ENCODE data around the gene TADA2A.
"Not testable (repeated sequence)": the region's sequence is repeated elsewhere in the genome, so short reads cannot be mapped to it uniquely, and the experiment has no call there.

The TADA2A gene

DNA sequence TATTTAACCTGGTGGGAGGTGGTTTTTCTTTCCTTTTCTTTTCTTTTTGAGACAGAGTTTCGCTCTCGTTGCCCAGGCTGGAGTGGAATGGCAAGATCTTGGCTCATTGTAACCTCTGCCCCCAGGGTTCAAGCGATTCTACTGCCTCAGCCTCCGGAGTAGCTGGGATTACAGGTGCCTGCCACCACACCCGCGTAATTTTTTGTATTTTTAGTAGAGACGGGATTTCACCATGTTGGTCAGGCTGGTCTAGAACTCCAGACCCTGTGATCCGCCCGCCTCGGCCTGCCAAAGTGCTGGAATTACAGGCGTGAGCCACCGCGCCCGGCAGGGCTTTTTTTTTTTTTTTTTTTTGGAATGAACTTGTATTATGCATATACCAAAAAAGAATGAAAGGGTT, 1.2 kb upstream of the TADA2A start:
- DNase-seq = not testable (repeated sequence)

DNA sequence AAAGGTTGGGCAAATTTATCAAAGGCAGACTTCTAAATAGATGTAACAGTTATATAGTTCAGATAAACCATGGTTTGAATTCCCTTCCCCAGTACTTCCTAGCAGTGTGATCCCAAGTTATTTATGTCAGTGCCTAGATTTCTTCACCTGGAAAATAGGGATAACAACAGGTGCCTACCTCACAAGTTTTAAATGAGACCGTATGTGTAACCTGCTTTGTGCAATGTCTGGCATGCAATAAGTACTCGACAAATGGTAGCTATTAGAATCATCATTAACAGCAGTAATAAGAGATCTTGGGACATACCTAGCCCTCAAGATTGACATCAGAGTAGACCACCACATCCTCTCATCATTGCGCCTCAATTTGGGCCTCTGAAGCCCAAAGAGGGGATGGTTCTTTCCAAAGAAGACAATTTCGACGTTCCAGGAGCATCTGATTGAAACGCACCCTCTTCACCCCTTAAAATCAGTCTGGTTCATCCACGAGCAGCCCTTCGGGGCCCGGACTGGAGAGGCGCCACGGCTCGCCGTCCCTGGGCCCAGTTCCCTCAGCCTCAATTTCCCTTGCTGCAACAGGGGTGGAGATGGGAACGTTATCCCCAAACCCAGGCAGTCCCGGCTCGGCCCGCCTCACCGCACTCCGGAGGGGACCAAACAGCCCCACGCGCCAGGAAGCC, 591 bp upstream of the TADA2A start:
- no peak for DNase-seq

DNA sequence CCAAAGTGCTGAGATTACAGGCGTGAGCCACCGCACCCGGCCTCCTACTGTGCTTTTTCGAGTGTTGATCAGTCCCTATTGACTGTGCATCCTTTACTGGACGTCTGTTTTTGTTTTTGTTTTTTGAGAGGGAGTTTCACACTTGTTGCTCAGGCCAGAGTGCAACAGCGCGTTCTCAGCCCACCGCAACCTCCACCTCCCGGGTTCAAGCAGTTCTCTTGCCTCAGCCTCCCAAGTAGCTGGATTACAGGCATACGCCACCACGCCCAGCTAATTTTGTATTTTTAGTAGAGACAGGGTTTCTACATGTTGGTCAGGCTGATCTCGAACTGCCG, 1.4 kb downstream of the TADA2A start:
- not testable (repeated sequence) for DNase-seq

DNA sequence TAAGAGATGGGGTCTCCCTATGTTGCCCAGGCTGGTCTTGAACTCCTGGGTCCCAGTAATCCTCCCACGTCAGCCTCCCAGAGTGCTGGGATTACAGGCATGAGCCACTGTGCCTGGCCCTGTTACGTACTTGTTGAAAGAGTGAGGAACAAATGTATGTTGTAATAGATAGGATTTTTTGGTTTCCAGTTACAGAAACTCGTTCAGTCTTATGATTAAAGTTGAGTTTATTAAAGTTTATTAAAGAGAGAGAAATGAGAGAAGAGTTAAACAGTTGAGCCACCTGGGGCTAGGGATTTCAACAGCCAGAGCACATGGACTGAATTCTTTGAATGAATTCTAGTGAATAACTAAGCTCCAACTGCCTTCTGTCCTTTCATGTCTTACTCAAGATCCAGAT, 3.7 kb downstream of the TADA2A start:
- no peak for DNase-seq

DNA sequence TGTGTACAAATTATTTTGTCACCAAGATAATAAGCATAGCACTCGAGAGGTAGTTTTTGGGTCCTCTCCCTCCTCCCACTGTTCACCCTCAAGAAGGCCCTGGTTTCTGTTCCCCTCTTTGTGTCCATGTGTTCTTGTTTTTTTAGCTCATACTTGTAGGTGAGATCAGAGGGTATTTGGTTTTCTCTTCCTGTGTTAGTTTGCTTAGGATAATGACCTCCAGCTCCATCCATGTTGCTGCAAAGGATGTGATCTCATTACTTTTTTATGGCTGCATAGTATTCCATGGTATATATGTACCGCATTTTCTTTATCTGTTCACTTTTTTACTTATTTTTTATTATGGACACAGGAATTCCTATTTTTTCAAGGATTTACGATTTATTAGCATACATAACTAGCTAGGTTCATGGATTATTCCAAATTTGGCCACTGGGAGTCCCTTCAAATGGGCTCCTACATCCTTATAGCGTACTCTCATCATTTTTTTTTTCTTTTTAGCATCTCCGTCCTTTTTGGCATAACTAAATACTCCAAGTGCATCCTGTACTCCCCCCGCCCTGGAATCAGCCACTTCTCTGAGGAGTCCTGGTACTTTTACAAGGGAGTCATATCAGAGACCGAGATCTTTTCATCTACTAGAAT, 7.3 kb downstream of the TADA2A start:
- no peak for DNase-seq

DNA sequence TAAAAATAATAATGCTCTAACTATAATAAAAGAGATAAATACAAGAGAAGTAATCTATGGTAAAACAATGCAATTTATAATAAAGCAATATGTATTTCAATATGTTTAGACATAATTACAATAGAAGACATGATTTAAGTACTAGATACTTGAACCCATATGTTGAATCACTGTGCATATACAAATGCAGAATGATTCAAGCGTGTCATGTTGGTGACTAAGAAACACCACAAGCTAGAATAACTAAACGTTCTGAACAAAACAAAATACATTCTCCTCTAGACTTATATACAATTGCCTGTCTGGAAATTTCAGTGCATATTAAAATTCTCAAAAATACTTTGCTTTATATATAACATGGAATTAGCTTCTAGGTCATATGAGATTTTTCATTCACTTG, 11.2 kb downstream of the TADA2A start:
- DNase-seq = no peak

DNA sequence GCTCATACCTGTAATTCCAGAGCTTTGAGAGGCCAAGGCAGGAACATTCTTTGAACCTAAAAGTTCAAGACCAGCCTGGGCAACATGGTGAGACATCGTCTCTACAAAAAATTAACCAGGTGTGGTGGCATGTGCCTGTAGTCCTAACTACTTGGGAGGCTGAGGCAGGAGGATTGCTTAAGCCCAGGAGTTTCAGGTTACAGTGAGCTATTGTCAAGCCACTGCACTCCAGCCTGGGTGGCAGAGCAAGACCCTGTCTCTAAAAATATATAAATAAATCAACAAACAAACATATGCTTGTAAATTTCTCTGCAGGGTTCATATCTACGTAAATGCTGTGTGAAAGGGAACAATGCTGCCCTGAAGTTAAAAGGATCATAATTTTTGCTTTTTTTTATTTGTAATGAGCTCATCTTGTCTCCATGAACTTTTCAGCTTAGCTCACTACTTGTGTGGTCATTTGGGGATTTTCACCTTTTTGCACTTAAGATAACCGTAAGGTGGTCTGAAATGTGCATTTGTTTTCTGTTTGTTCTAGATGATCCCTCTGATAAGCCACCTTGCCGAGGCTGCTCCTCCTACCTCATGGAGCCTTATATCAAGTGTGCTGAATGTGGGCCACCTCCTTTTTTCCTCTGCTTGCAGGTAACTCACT, 16.4 kb downstream of the TADA2A start:
- DNase-seq = no peak

DNA sequence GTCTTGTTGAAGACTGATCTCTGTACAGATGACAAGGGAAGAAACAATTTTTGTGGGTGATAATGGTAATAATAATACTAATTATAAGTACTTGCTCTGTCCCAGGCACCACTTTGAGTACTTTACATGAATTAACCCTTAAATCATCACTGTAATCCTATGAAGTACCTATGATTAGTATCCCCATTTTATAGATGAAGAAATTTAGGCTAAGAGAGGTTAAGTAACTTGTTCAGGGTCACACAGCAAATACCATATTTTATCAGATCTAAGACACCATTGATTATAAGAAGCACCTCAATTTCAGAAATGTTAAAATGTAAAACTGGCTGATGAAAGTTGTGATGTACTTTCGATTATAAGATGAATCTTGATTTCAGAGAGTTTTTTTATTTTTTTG, 18.6 kb downstream of the TADA2A start:
- DNase-seq = no peak

DNA sequence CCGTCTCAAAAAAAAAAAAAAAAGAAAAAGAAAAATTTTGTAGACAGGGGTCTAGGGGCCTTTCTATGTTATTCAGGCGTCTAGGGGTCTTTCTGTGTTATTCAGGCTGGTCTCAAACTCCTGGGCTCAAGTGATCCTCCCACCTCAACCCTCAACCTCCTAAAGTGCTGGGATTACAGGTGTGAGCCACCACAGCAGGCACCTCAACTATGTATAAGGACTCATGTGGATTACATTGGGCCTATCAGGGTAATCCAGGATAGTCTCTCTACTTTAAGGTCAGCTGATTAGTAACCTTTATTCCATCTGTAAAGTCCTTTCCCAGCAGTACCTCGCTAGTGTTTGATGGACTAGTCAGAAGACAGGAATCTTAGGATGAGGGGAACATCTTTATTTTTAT, 22.4 kb downstream of the TADA2A start:
- DNase-seq = no peak

DNA sequence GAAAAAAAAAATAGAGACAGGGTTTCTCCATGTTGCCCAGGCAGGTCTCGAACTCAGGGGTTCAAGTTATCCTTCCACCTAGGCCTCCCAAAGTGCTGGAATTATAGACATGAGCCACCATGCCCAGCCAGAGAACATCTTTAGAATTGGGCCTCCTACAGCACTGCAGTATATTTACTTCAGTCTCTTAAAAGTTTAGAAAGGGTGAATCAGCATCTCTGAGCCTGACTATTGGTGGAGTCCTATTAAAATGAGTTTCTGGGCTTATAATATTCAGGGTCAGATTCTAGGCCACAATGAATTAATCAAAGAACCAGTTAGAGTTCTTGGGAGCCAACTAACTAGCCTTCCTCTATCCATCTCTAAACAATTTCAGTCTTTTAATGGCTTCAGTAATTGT, 22.8 kb downstream of the TADA2A start:
- no peak for DNase-seq

DNA sequence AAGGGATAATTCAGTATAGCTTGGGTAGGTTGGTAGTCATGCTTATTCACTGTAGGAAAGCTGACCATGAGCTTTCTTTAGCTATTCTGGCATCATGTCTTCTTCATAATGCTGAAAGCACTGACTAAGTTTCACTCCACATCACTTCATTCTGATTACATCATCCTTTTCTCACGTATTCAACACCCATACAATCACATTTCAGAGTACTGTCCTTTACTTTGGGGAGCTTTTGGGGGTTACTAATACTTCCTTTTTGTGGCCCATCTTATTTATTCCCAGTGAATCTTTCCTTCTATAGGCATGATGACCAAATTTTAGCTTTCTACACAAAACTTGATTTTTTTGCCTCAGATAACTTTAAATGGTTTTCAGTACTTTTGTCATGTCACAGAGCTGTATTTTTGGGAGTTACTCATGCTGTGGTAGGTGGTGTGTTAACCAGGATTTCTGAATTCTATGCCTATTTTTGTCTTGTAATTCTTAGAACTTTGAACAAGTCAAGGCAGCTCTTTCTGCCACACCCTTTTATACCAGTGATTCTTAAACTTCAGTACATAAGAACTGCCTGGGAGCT, 23.5 kb downstream of the TADA2A start:
- DNase-seq = no peak

DNA sequence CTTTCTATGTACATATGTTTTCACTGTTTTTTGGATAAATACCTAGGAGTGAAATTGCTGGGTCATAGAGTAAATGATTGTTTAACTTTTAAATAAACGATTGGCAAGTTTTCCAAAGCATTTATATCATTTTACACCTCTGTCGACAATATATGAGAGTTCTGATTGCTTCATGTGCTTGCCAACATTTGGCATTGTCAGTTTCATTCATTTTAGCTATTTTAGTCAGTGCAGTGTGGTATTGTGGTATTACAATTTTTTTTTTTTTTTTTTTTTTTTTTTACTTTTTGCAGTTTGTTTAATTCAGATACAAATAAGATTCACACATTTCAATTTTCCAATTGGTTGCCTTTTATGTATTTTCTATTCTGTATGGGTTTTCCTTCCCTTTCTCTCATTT, 26.0 kb downstream of the TADA2A start:
- no peak for DNase-seq

DNA sequence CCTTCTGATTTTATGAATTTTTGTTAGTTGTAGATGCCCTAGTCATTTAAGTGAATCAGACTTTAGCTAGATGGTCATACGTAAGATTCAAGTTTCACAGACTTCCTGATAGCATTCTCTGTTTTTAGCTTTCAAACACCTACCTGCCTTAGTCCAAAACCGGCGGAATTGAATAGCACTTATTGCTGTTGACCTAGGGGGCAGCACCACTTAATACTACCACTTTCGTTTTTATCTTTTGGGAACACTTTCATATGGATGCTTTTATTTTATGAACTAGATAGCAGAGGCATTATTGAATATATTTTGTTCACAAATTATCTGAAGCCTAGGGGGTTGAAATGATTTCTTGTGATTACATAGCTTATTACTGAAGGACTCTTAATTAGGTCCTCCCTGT, 31.5 kb downstream of the TADA2A start:
- no peak for DNase-seq

DNA sequence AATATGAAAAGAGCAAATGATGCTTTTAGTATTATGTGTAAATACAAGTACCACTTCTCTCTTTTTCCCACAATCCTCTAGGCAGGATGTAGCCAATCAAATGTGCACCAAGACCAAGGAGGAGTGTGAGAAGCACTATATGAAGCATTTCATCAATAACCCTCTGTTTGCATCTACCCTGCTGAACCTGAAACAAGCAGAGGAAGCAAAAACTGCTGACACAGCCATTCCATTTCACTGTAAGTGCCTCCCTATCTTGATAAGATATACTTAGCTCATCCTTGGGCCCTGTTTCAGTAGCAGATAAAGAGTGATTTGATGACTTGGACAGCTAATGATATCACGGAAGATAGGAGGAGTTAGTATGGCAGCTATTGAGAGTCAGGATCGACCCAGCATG, 33.7 kb downstream of the TADA2A start:
- no peak for DNase-seq

DNA sequence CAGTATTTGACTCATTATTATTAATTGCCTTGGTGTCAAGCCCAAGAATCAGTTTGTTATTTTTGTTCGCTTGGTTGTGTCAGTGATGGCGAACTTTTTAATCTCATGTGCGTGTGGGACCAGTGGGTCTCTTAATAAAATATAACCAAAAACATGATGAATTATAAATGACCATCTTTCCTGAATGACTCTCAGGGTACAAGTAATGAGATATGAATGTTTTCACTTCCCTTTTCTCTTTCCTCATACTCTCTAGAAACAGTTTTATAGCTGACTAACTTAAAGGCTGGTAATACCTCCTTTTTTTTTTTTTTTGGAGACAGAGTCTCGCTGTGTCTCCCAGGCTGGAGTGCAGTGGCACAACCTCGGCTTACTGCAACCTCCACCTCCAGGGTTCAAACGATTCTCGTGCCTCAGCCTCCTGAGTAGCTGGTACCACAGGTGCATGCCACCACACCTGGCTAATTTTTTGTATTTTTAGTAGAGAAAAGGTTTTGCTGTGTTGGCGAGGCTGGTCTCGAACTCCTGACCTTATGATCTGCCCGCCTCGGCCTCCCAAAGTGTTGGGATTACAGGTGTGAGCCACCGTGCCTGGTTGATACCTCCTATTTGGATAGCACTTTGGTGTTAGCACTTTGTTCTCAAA, 34.8 kb downstream of the TADA2A start:
- not testable (repeated sequence) for DNase-seq

DNA sequence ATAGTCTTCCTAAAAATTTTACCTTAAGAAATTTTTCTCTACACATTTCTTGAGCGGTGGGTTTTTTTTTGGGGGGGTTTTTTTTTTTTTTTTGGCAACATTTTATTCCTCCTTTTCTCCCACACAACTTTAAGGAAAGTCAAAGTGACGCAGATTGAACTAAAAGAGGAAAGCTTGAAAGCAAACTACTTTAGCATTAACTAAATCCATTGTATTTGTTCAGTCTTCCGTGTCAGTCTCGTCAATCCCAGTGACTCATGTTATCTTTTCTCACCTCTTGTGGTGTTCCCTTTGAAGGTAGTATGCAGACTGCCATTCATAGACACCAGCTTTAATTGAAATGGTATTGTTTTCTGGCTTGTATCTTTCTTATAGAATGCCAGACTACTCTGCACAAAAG, 39.3 kb downstream of the TADA2A start:
- no peak for DNase-seq

DNA sequence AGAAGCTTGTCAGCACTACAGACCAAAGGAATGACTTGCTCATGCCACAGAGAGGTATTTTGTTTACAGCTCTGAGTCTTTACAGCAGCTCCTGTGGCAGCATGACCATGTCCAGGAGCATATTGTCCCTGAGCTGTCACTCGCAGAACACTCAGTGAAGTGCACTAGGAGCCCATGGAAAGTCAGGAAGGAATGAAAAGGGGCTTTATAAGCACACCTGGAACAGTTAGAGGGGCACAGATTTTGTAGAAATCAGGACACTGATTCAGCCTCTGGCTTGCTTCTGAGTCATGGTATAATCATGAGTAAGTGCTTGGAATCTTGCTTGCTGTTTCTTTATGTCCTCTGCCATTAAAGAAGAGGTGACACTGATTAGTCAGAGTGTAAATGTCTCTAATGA, 41.0 kb downstream of the TADA2A start:
- DNase-seq = no peak

DNA sequence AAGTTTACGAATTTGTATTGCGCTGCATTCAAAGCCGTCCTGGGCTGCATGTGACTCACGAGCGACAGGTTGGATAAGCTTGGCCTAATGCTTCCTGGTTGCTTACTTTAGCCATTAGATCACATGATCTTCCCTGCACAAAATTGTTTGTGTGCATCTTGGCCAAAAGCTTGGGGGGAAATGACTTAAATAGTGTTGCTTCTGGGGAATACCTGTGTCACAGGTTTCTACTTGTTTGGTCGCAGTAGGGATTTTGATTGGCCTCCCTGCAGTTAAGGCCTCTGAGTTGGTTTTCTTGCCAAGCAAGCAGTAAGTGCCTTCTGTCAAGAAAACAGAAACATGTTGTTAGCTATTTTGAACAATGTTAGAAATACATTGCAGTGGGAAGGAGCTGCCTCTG, 43.4 kb downstream of the TADA2A start:
- no peak for DNase-seq

DNA sequence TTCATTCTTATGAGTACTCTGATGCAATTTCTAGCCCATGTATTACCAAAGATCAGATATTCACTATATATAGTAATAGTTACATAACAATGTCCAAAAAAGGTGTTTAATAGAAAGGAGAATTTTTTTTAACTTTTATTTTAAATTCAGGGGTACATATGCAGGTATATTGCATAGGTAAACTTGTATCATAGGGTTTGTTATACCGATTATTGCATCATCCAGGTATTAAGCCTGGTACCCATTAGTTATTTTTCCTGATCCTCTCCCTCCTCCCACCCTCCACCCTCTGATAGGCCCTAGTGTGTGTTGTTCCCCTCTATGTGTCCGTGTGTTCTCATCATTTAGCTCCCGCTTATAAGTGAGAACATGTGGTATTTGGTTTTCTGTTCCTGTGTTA, 51.1 kb downstream of the TADA2A start:
- not testable (repeated sequence) for DNase-seq

DNA sequence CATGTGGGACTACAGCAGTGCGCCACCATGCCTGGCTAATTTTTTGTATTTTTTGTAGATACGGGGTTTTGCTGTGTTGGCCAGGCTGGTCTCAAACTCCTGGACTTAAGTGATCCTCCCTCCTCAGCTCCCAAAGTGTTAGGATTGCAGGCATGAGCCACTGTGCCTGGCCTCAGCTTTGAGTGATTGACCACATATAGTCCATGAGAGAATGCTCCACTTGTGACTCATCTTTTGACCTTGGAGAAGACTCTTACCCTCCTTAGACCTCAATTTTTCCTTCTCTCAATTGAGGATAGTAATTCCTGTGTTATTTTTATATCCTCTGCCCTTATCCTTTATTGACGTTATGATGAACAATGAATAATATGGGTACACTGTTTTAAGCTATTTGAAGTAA, 52.1 kb downstream of the TADA2A start:
- DNase-seq = no peak

DNA sequence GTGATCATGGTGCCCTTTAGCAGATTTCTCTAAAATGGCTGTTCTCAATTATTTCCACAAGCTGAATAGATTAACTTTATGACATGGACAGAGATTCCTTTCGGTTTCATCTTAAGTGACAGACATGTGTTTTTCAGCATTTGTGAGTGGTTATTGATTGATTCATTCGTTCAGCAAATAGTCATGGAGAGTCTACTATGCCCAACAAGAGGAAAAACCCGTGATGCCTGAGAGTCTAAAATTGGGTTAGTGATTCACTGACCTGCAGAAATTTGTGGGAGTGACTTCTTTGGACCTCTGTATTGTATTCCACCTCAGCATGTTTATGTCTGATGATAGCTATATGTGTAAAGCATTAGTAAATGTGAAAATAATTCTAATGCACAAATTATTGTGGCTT, 55.0 kb downstream of the TADA2A start:
- DNase-seq = no peak

DNA sequence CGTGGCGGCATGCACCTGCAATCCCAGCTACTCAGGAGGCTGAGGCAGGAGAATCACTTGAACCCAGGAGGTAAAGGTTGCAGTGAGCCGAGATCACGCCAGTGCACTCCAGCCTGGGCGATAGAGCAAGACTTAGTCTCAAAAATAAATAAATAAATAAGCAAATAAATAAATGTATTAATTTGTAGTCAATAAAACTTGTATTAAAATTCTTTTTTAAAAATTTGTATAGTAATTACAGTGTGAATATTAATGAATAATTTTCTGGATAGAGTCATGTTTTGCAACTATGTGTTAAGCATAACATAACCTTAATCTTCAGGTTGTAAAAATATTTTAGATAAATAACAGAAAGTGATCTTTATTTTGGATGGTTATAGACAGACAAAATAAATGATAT, 55.8 kb downstream of the TADA2A start:
- no peak for DNase-seq

DNA sequence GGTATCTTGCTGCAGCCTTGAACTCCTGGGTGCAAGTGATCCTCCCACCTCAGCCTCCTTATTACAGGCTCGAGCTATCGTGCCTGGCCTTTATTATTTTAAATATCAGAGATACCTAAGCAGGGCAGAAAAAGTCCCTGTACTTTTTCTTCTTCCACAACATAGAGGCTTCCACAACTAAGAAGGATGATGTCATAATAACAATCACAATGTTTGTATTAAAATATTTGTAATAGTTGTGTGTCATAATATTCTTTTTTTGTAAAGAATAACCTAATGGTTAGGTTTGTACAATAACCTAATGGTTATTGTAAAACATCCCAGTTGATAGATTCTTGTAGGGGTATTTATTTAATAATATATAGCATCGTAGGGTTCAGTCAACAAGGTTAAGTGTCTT, 56.4 kb downstream of the TADA2A start:
- DNase-seq = no peak

DNA sequence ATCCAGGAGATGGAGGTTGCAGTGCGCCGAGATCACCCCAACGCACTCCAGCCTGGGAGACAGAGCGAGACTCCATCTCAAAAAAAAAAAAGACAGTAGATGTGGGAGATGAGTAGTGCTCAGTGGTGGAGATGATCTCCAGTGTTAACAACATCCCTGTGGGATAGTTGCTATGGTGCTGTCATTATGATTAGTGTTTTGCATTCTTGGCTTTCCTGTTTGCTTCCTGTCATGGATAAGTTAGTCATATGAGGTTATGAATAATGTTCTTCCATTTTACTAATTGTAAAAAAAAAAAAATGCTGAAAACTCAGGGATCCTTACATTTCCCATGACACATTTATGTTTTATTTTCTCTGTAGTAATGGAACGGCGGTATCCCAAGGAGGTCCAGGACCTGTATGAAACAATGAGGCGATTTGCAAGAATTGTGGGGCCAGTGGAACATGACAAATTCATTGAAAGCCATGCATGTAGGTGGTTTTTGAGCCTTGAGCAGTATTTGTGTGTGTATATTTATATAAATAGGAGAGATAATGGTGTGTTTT, 58.5 kb downstream of the TADA2A start:
- DNase-seq = no peak

All from NCI-H2081 treated with DMSO at 0.1 percent for 48 hours (cell line).